ENCODE measurements around the gene GRK5. TPM values are rescaled to one million over a fixed set of nuclear protein-coding genes. Genes with fewer than 3 reads are reported as not detected.

Gene GRK5
- total RNA-seq, 1 experiment from 2014 or later = 4.8 TPM

GRCh38 chr10:119222537-119222936 is 15.2 kb downstream of the GRK5 start:
- no peak for DNase-seq
- H2AFZ ChIP-seq = no peak overlapping the region
- no peaks in the 10 kb centered on the region for H3K4me1 ChIP-seq (replicated peaks; ENCODE audit: insufficient read depth)
- no peaks in the 10 kb centered on the region for H3F3A ChIP-seq (ENCODE audit: insufficient read depth, low read depth)
- no peak overlapping the region for H3K4me3 ChIP-seq
- H3K9me2 ChIP-seq (ENCODE audit: insufficient read depth) = no peaks in the 10 kb centered on the region
- ChIA-PET POLR2A (ENCODE audit: unreplicated experiment) (no interaction called here), CTCF (no interaction called here)
- no peak overlapping the region for H3K4me2 ChIP-seq
- intact Hi-C loops (cut with micrococcal nuclease; ENCODE audit: unreplicated experiment) = no loop called here
- no peaks in the 10 kb centered on the region for H3K27me3 ChIP-seq (ENCODE audit: insufficient read depth, low read depth)
- no peaks in the 10 kb centered on the region for H3K36me3 ChIP-seq (ENCODE audit: low read depth)
- H4K20me1 ChIP-seq (ENCODE audit: insufficient read depth) = no peaks in the 10 kb centered on the region
- TF ChIP-seq EZH2 (IDR thresholded peaks at IDR 0.05; ENCODE audit: low read depth) (no peak), CTCF (conservative IDR thresholded peaks at IDR 0.05) (no peak)
- H3K9me3 ChIP-seq (ENCODE audit: insufficient read depth, low read depth) = no peaks in the 10 kb centered on the region
- BruUV-seq (replicated peaks) = no TSS peak
- H3K79me2 ChIP-seq (ENCODE audit: low read depth) = no peaks in the 10 kb centered on the region
- H3K27ac ChIP-seq = no peak overlapping the region

- ChIA-PET POLR2A (ENCODE audit: unreplicated experiment) (no interaction called here), CTCF (no interaction called here)
- H3K4me1 ChIP-seq (replicated peaks; ENCODE audit: insufficient read depth) = no peaks in the 10 kb centered on the region
- no peak overlapping the region for H2AFZ ChIP-seq
- intact Hi-C loops (cut with micrococcal nuclease; ENCODE audit: unreplicated experiment) = no loop called here
- H3K4me2 ChIP-seq = no peak overlapping the region
- no peaks in the 10 kb centered on the region for H3K36me3 ChIP-seq (ENCODE audit: low read depth)
- no peaks in the 10 kb centered on the region for H4K20me1 ChIP-seq (ENCODE audit: insufficient read depth)
- TF ChIP-seq CTCF (conservative IDR thresholded peaks at IDR 0.05) (no peak), EZH2 (IDR thresholded peaks at IDR 0.05; ENCODE audit: low read depth) (no peak)
- no peak overlapping the region for H3K27ac ChIP-seq
- no peaks in the 10 kb centered on the region for H3K9me3 ChIP-seq (ENCODE audit: insufficient read depth, low read depth)
- H3K9me2 ChIP-seq (ENCODE audit: insufficient read depth) = no peaks in the 10 kb centered on the region
- H3K79me2 ChIP-seq (ENCODE audit: low read depth) = no peaks in the 10 kb centered on the region
- BruUV-seq (replicated peaks) = no TSS peak
- H3K27me3 ChIP-seq (ENCODE audit: insufficient read depth, low read depth) = no peaks in the 10 kb centered on the region
- no peaks in the 10 kb centered on the region for H3F3A ChIP-seq (ENCODE audit: insufficient read depth, low read depth)
- DNase-seq = no peak
- no peak overlapping the region for H3K4me3 ChIP-seq
These were observed 15.6 kb downstream of the GRK5 start for GRCh38 chr10:119222966-119223386.

- no peaks in the 10 kb centered on the region for H3K36me3 ChIP-seq (ENCODE audit: low read depth)
- ChIA-PET CTCF (no interaction called here), POLR2A (ENCODE audit: unreplicated experiment) (no interaction called here)
- no TSS peak for BruUV-seq (replicated peaks)
- no peak overlapping the region for H3K27ac ChIP-seq
- no peak for TF ChIP-seq EZH2 (IDR thresholded peaks at IDR 0.05; ENCODE audit: low read depth)
- TF ChIP-seq CTCF (conservative IDR thresholded peaks at IDR 0.05) = no peak
- intact Hi-C loops (cut with micrococcal nuclease; ENCODE audit: unreplicated experiment) = no loop called here
- H2AFZ ChIP-seq = no peak overlapping the region
- no peaks in the 10 kb centered on the region for H3K27me3 ChIP-seq (ENCODE audit: insufficient read depth, low read depth)
- DNase-seq = no peak
- H3K4me2 ChIP-seq = no peak overlapping the region
- no peaks in the 10 kb centered on the region for H3K4me1 ChIP-seq (replicated peaks; ENCODE audit: insufficient read depth)
- no peaks in the 10 kb centered on the region for H4K20me1 ChIP-seq (ENCODE audit: insufficient read depth)
- H3K9me2 ChIP-seq (ENCODE audit: insufficient read depth) = no peaks in the 10 kb centered on the region
- H3K4me3 ChIP-seq = no peak overlapping the region
- no peaks in the 10 kb centered on the region for H3K79me2 ChIP-seq (ENCODE audit: low read depth)
- H3F3A ChIP-seq (ENCODE audit: insufficient read depth, low read depth) = no peaks in the 10 kb centered on the region
- H3K9me3 ChIP-seq (ENCODE audit: insufficient read depth, low read depth) = no peaks in the 10 kb centered on the region
These were observed 17.8 kb downstream of the GRK5 start for GRCh38 chr10:119225083-119225658.

Data from PC-9 (cell line).